GM18517 (cell line): ENCODE data around the gene NLRP4.
"Not testable (repeated sequence)": the region's sequence is repeated elsewhere in the genome, so short reads cannot be mapped to it uniquely, and the experiment has no call there.

Source experiments
- ATAC-seq: cut with Tn5 transposase; IDR thresholded peaks from one replicate; pipeline ENCODE4 v1.9.1; 2021; ENCODE audit warnings: mild to moderate bottlenecking, moderate library complexity; ENCODE audit not compliant: unreplicated experiment

NLRP4 gene

DNA sequence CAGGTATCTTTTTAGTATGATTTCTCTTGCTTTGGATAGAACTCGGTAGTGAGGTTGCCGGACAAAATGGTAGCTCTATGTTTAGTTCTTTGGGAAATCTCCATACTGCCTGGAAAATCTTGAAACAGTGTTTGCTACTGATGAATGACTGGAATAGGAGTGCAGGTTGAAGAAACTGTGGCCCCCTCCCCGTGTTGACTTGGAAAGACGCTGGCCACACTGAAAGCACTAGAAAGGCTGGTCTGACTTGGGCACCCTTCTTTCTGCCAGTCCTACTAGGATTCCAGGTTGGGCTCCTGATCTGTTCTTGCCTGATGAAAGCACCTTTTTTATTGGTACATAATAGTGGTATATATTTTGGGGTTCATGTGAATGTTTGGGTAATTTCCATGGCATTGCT lies 46.3 kb downstream of the NLRP4 start:
- ATAC-seq = no peak

DNA sequence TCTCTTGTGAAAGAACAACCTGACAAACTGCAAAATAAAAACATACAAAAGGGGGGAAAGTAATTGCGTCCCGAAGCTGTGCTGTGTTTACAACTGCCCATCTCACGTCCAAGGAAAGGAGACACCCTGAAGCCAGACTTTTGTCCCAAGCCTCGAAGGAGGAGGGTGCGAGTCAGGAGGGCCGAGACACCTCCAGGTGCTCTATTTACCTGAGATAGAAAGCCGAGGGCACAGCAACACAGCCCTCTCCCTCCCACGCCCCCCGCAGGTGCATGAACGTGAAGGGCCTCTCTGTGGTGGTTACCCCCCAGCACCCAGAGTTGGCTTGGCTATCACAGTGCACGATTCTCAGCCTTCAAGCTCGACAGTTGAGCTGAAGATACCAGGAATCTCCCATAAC lies 62.6 kb downstream of the NLRP4 start:
- ATAC-seq = no peak

DNA sequence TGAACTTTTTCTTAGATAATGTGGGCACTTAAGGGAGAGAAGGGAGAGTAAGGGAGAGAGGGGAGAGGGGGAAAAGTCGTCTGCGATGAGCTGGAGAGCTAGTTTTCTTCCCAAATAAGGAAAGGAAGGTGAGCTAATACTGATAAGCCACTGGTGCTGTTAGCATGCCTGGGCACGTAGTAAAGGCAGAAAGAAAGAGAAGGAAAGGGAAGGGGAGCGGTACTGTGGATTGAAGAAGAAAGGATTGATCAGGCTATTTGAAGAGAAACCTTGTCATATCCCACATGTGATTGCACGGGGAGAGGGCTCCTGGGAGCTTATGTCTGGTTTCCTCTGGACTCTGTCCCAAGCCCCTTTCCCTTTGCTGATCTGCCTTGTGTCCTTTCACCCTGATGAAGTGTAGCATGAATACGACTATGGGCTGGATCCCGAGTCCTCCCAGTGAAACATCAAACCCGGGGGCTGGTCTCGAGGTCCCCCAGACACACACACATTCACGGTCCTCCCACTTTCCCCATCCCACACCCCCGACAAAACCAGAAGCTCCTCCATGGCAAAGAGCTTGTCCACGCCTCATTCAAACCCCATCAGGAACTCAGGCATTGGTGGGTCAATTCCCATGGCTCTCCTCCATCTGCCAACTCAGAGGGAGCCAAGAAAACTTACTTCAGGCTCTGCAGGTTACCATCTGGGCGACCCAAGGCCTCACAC lies 65.2 kb downstream of the NLRP4 start:
- ATAC-seq = no peak

DNA sequence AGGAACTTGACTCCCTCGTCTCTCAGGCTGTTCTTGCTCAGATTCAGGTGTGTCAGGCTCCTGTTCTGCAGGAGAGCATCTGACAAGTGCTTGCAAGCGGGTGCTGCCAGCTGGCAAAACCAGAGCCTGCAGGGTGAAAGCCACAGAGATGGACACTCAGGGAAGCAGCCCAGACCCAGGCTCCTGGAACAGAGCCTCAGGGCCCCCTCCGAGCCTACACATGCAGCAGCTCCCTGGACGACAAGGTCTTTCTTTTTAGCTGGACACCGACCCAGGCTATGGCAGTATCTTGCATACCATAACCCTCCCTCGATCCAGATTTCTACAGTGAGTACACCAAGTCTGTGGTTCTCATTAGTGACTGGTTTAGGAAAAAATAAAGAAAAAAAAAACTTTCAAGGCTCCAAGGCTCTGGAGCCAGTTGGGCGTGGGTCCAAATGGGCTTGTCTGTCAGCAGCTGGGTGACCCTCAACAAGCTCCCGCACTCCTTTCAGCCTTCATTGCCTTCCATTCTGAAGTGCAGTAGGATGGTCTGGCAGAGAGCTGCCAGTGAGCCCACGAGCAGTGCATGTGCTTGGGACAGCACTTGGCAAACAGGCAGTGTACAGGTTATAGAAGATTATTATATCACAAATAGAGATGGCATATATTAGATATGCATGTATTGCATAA lies 65.9 kb downstream of the NLRP4 start:
- no peak for ATAC-seq

DNA sequence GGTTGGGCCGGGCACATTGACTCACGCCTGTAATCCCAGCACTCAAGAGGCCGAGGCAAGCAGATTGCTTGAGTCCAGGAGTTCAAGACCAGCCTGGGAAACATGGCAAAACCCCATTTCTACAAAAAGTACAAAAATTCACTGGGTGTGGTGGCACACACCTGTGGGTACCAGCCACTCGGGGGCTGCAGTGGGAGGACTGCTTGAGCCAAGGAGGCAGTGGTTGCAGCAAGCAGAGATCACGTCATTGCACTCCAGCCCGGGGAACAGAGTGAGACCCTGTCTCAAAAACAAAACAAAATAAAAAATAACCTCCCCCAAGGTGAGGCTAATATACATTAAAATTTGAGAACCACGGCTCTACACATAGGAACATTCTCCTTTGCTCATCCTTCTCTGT lies 70.9 kb downstream of the NLRP4 start:
- no peak for ATAC-seq

DNA sequence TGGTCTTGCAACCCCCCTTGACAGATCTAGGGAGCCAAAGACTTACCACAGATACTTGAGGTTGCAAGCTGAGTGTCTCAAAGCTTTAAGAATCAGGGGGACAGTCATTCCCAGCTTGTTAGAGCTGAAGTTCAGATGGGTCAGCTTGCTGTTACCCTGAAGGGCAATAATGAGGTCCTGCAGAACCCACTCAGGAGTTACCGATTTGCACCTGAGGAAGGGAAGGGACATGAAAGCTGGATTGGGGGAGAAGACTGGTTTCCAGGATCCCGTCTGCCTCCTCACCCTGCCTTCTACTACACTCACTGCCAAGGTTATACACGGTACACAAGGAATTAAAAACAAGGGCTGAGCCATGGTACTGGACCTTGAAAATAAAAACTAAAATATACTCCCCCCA lies 71.4 kb downstream of the NLRP4 start:
- no peak for ATAC-seq

DNA sequence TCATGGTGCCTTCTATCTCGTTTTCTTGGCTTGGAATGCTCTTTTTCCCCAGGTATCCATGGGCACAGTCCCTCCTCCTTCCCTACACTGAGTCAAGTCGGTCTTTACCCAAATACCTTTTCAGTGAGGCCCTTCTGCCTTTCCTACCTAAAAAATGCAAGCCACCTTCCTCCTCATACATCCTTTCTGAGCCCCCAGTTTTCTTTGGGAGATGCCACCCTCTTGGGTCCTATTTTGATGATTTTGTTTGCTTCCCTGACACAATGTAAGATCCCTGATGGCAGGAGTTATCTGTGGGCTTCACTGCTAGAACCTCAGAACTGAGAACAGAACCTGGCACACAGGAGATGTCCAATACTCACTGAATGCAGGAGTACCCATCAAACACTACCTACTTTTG lies 73.5 kb downstream of the NLRP4 start:
- no peak for ATAC-seq

DNA sequence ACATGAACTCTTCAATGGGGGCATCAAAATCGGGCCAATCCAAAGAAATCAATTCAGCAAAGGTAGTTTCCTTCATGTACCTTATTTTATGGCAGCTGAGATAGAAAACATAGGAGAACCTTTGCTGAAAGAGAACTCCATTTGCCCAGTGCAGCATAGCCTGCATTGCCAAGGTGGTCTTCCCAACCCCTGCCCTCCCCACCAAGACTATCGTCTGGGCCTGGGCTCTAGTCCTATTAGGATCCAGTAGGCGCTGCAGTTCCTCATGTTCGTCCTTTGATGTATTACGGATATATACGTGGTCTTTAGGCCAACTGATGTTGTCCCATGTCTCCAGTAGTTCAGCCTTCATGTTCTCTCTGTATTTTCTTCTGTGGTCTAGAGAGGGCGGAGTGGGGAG lies 76.6 kb downstream of the NLRP4 start:
- ATAC-seq = no peak

DNA sequence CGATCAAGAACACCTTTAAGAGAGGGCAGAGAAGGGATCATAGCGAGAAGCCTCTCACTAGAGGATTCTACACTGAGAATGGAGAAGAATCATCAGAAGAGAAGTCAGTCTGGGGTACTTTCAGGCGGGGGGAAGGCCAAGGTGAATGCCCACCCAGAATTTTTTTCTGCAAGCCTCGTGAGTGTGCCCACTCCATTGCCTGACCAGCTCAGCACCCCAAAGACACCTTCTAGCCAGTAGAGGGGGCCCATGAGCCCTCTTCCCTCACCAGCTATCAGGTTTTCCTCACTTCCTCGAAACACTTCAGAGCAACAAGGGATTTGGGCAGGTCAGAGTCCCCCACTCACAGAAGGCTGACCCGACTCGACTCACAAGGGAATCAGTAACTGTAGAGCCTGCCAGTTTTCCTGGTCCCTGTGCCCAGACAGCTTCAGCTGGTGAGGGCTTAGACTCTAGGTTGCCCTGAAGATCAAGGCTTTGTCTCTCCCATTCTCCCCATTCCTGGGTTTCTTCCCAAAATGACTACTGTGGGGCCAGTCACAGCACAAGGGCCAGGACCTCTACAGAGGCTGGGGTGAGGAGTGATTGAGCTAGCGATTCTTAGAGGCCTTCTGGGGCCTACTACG lies 77.4 kb downstream of the NLRP4 start:
- no peak for ATAC-seq

DNA sequence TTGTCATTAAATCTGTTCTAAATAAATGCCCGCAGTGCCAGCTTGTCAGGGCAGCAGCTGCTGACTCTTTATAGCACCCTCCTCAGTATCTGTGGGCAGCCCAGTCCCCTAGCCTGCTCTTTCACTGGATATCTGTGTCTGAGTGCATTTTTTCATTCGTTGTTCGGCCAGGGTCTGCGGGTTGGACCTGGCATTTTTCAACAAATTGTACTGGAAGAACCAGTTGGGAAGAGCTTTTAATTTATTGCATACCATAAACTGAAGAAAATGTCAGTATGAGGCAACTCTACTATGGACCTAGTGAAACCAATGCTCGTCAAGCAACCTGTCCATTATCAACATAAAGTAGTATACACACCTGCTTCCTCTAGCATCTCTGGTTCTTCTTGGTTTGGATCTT lies 87.2 kb downstream of the NLRP4 start:
- ATAC-seq = no peak

DNA sequence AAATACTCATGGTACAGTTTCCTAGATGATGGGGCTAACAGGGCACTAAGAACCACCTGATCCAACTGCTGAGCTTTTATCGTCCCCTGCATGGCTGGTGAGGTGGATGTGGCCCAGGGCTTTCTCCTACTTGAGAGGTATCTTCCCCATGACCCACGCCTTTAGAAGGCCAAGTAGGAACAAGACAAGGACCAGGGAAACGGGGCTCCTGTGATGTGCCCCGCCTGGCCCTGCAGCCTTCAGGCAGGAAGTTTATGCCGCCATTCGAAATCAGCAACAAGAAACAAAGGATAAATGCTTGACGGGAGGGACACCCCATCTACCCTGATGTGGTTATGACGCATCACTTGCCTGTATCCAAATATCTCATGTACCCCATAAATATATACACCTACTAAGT lies 91.7 kb downstream of the NLRP4 start:
- ATAC-seq = no peak

DNA sequence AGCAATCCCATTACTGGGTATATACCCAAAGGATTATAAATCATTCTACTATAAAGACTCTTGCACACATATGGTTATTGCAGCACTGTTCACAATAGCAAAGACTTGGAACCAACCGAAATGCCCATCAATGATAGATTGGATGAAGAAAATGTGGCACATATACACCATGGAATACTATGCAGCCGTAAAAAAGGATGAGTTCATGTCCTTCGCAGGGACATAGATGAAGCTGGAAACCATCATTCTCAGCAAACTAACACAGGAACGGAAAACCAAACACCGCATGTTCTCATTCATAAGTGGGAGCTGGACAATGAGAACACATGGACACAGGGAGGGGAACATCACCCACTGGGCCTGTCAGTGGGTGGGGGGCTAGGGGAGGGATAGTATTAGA lies 92.9 kb downstream of the NLRP4 start:
- not testable (repeated sequence) for ATAC-seq

DNA sequence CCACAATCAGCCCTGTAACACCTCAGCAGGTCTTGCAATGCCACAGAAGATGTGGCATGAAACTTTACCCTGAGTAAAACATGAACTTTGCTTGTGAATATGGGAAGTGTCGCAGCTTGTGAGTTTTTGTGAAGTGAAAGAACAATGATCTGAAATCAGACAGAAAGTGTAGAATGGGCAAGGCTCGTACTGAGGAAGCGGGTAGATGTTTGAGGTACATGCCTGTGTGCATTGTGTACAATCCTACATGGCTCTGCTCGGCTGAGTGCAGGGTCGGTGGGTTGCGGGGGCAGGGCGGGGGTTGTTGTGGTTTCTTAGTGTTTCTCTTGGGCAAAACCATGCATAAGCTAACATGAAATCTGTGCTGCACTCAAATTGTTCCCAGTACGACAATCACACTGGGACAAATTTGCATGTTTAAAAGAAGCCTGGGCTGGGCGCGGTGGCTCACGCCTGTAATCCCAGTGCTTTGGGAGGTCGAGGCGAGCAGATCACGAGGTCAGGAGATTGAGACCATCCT lies 94.7 kb downstream of the NLRP4 start:
- no peak for ATAC-seq
